ENCODE results near the gene RHOV.

- TF ChIP-seq CHD4 (IDR thresholded peaks at IDR 0.05; ENCODE audit: borderline replicate concordance) (no peak), POLR2A (IDR thresholded peaks at IDR 0.05; ENCODE audit: low read length) (no peak), RAD21 (conservative IDR thresholded peaks at IDR 0.05 in 1 of 2, IDR thresholded peaks at IDR 0.05 in 1 of 2) (no peak), MAFK (IDR thresholded peaks at IDR 0.05; ENCODE audit: partially characterized antibody) (no peak), CTCF (IDR thresholded peaks at IDR 0.05) (no peak), HMGXB4 (CRISPR knock-in tag; IDR thresholded peaks at IDR 0.05; ENCODE audit: borderline replicate concordance) (no peak)
Observed at GRCh38 chr15:40853241-40853890, 20.7 kb downstream of the RHOV start.

Measured in A549 (cell line).